Spleen (tissue), 11 donors: Measurements from ENCODE around the gene HRH3. TPM values are rescaled to one million over a fixed set of nuclear protein-coding genes. Genes with fewer than 3 reads are reported as not detected.
A peak's percentile ranks its signal among the peaks of the same experiment; 100 is the strongest.

Source experiments
- DNase-seq: peaks from one replicate; pipeline ENCODE4 v3.0.0-alpha.2; 2020
- H3K27ac ChIP-seq, 8 donors: fragments of 200-600 bp; sonication (generic) in 7 of 8; 1 replicate in 4 of 8; 2 replicates in 4 of 8; pipeline versions ENCODE4 v1.5.0 to v1.8.0; 2016 to 2021; ENCODE audit warnings: inconsistent platforms in 4 of 8, mild to moderate bottlenecking in 4 of 8, moderate library complexity in 1 of 8
- H3K27me3 ChIP-seq, 7 donors: fragments of 200-600 bp; sonication (generic) in 6 of 7; replicated peaks in 1 of 7; 1 replicate in 4 of 7; 2 replicates in 3 of 7; pipeline versions ENCODE4 v1.5.0 to v1.8.0; 2016 to 2021; ENCODE audit warnings: inconsistent platforms in 3 of 7, mild to moderate bottlenecking in 1 of 7
- H3K36me3 ChIP-seq, 6 donors: fragments of 200-600 bp; sonication (generic) in 5 of 6; 1 replicate in 4 of 6; 2 replicates in 2 of 6; pipeline versions ENCODE4 v1.5.0 to v1.8.0; 2016 to 2021; ENCODE audit warnings: inconsistent platforms in 2 of 6
- H3K4me1 ChIP-seq, 6 donors: fragments of 200-600 bp; sonication (generic) in 5 of 6; 1 replicate in 3 of 6; 2 replicates in 3 of 6; pipeline versions ENCODE4 v1.5.0 to v1.8.0; 2016 to 2021; ENCODE audit warnings: inconsistent platforms in 3 of 6
- H3K4me3 ChIP-seq, 8 donors: fragments of 200-600 bp; sonication (generic) in 7 of 8; 1 replicate in 4 of 8; 2 replicates in 4 of 8; pipeline versions ENCODE4 v1.5.0 to v1.8.0; 2016 to 2021; ENCODE audit warnings: inconsistent platforms in 4 of 8, mild to moderate bottlenecking in 4 of 8, moderate library complexity in 2 of 8
- H3K9me3 ChIP-seq, 8 donors: fragments of 200-600 bp; sonication (generic) in 7 of 8; 1 replicate in 4 of 8; 2 replicates in 4 of 8; pipeline versions ENCODE4 v1.5.0 to v1.8.0; 2016 to 2021; ENCODE audit warnings: inconsistent platforms in 4 of 8
- CTCF ChIP-seq, 11 experiments: fragments of 200-600 bp in 7 of 11; fragments of 450-650 bp in 4 of 11; sonication (generic) in 4 of 11; IDR thresholded peaks in 8 of 11; conservative IDR thresholded peaks in 3 of 11; 1 replicate in 7 of 11; 2 replicates in 4 of 11; pipeline versions ENCODE4 v1.4.0 to v1.8.0; 2016 to 2021; ENCODE audit warnings: antibody characterized with exemption in 11 of 11, inconsistent platforms in 4 of 11, mild to moderate bottlenecking in 1 of 11
- POLR2A ChIP-seq, 3 donors: fragments of 450-650 bp; IDR thresholded peaks; one replicate each; pipeline ENCODE4 v1.5.1; 2017; ENCODE audit warnings: antibody characterized with exemption in 3 of 3, mild to moderate bottlenecking in 1 of 3
- POLR2AphosphoS5 ChIP-seq, 3 donors: sonication (generic); formaldehyde crosslinking; IDR thresholded peaks; one replicate each; pipeline ENCODE4 v1.5.1; 2017; ENCODE audit warnings: antibody characterized with exemption in 3 of 3
- WGBS, 5 donors: extraction: QIAGEN DNeasy Blood & Tissue Kit in 3 of 5; methylation state at CpG; one replicate each; pipeline versions ENCODE4 v1.1.5 to v1.1.7; 2013 to 2018; 5-methylcytosine and 5-hydroxymethylcytosine counted together
- intact Hi-C: fragments of 100-400 bp; cut with DNase I; formaldehyde crosslinking; loops from one replicate; pipeline ENCODE4 v1.15.0; 2023; ENCODE audit warnings: low total_unique reads
- polyA plus RNA-seq, 3 donors: library from polyadenylated mRNA; stranded (reverse); fragments of 200-250 nt; gene quantifications; one replicate each; pipeline ENCODE4 v1.2.1, GENCODE V29; 2013
- total RNA-seq, 7 donors: library from RNA; depleted of rRNA in 3 of 7; stranded (reverse); fragments of >200 nt in 3 of 7; fragmentation: NEBNext Ultra II Directional in 4 of 7; extraction: Animal tissue kit (Norgen Biotek cat#: 25700) in 4 of 7; gene quantifications; one replicate each; pipeline versions ENCODE4 v1.1.0 to v1.2.1, GENCODE V29; 2016 to 2021
- donor health status: healthy with polysubstance abuse.
- donor health status: DM: no; HTN: no; CAD: no; lungs with moderate emphysema.
- donor health status: DM: no; HTN: no; CAD: no.
- donor health status: Bipolar disorder and iron deficiency.
- donor health status: healthy.
- donor health status: DM: no; HTN: no; CAD: no.
- donor health status: DM: yes; HTN: yes; CAD: no.

Gene HRH3
- total and polyA plus RNA-seq, 10 donors = not detected

GRCh38 chr20:62219101-62219991, 732 bp downstream of the HRH3 start:
- Histone ChIP-seq H3K27ac (no peak overlapping the region), H3K4me1 (peaks cover 6 to 25% (median 16%) of the 10 kb centered on the region in 6 donors), H3K36me3 (no peaks in the 10 kb centered on the region), H3K4me3 (peak overlapping the region in 6 of 8 donors; percentile 22 to 69 (median 40)), H3K9me3 (no peaks in the 10 kb centered on the region), H3K27me3 (peaks cover 11 to 100% (median 88%) of the 10 kb centered on the region in 7 donors)
- 3 to 4% (median 3%) methylated on average over 70 to 84 of the region's 84 CpGs for WGBS, 5 donors
- DNase-seq = no peak
- TF ChIP-seq POLR2AphosphoS5 (IDR thresholded peaks at IDR 0.05) (no peak), CTCF (IDR thresholded peaks at IDR 0.05 in 8 of 11, conservative IDR thresholded peaks at IDR 0.05 in 3 of 11) (no peak), POLR2A (IDR thresholded peaks at IDR 0.05) (no peak)
- intact Hi-C loops = no loop called here

GRCh38 chr20:62217913-62218773, 1.9 kb downstream of the HRH3 start:
- no peaks in the 10 kb centered on the region for H3K36me3 ChIP-seq
- no peak for TF ChIP-seq CTCF (IDR thresholded peaks at IDR 0.05 in 8 of 11, conservative IDR thresholded peaks at IDR 0.05 in 3 of 11)
- no peak for TF ChIP-seq POLR2A (IDR thresholded peaks at IDR 0.05)
- no peak for TF ChIP-seq POLR2AphosphoS5 (IDR thresholded peaks at IDR 0.05)
- no peak overlapping the region for H3K4me3 ChIP-seq
- H3K27me3 ChIP-seq = peaks cover 11 to 96% (median 86%) of the 10 kb centered on the region in 7 donors
- no peak for DNase-seq
- 56 to 67% (median 59%) methylated on average over 30 to 38 of the region's 38 CpGs for WGBS, 5 donors
- H3K9me3 ChIP-seq = no peaks in the 10 kb centered on the region
- intact Hi-C loops = no loop called here
- H3K27ac ChIP-seq = no peak overlapping the region
- H3K4me1 ChIP-seq = peaks cover 6 to 25% (median 16%) of the 10 kb centered on the region in 6 donors

GRCh38 chr20:62216636-62217566, 3.2 kb downstream of the HRH3 start:
- no peak for DNase-seq

More at GRCh38 chr20:62216636-62217566, 3.2 kb downstream of the HRH3 start:
- no peak overlapping the region for H3K4me3 ChIP-seq
- intact Hi-C loops = no loop called here
- peaks cover 6 to 25% (median 16%) of the 10 kb centered on the region in 6 donors for H3K4me1 ChIP-seq
- 68 to 75% (median 74%) methylated on average over 25 to 26 of the region's 26 CpGs for WGBS, 5 donors
- TF ChIP-seq CTCF (IDR thresholded peaks at IDR 0.05 in 8 of 11, conservative IDR thresholded peaks at IDR 0.05 in 3 of 11) = no peak
- TF ChIP-seq POLR2AphosphoS5 (IDR thresholded peaks at IDR 0.05) = no peak
- no peak for TF ChIP-seq POLR2A (IDR thresholded peaks at IDR 0.05)
- H3K27ac ChIP-seq = no peak overlapping the region
- peaks cover 11 to 91% (median 80%) of the 10 kb centered on the region in 7 donors for H3K27me3 ChIP-seq
- no peaks in the 10 kb centered on the region for H3K36me3 ChIP-seq
- H3K9me3 ChIP-seq = no peaks in the 10 kb centered on the region
